ENCODE measurements around the gene MEX3D.

GRCh38 chr19:1590641-1591397 lies 22.7 kb upstream of the MEX3D start:
- no peak for TF ChIP-seq POLR2A (IDR thresholded peaks at IDR 0.05)
- no peak for TF ChIP-seq CTCF (IDR thresholded peaks at IDR 0.05)

All from body of pancreas (tissue), 4 donors.